Measurements from ENCODE around the gene ADAMTS18.

- no peak for TF ChIP-seq CTCF (IDR thresholded peaks at IDR 0.05)
- TF ChIP-seq POLR2A (IDR thresholded peaks at IDR 0.05), result no peak
- no peak for TF ChIP-seq EP300 (IDR thresholded peaks at IDR 0.05)
Observed at GRCh38 chr16:77467821-77468335, 33.0 kb upstream of the ADAMTS18 start.

Measured in suprapubic skin (tissue), 3 donors.